ENCODE measurements around the gene YBX2. TPM values are rescaled to one million over a fixed set of nuclear protein-coding genes. Genes with fewer than 3 reads are reported as not detected.

The YBX2 gene
- total RNA-seq, 1 donor from 2014 or later = 0.33 TPM

GRCh38 chr17:7314719-7315569 lies 20.5 kb upstream of the YBX2 start, which contains the start of gene GPS2:
TSS of gene GPS2 (minus strand) at chr17:7315360. CDS start at chr17:7315052, 308 bp downstream.
- intact Hi-C loops (cut with micrococcal nuclease) = loop anchor here (2.0 kb wide), 2 partner anchors 14 to 72 kb away; partner anchors contain the start of genes GABARAP and NEURL4
- no peaks in the 10 kb centered on the region for H3K9me3 Mint-ChIP-seq
- peak within 1 kb of the TSS; percentile 85 for H3K4me3 Mint-ChIP-seq
- H3K4me1 Mint-ChIP-seq = peaks cover 45% of the 10 kb centered on the region
- DNase-seq = peak; percentile 99
- peak within 1 kb of the TSS; percentile 96 for H3K27ac Mint-ChIP-seq
- peaks cover 58% of the 10 kb centered on the region for H3K36me3 Mint-ChIP-seq (ENCODE audit: low read depth)
- no peaks in the 10 kb centered on the region for H3K27me3 Mint-ChIP-seq

- intact Hi-C loops (cut with micrococcal nuclease) = loop anchor here (2.0 kb wide), 2 partner anchors 15 to 71 kb away; partner anchors contain the start of genes GABARAP and NEURL4
- peak overlapping the region; percentile 83 for H3K27ac Mint-ChIP-seq
- H3K27me3 Mint-ChIP-seq = no peaks in the 10 kb centered on the region
- no peaks in the 10 kb centered on the region for H3K9me3 Mint-ChIP-seq
- peak overlapping the region; percentile 85 for H3K4me3 Mint-ChIP-seq
- peaks cover 67% of the 10 kb centered on the region for H3K36me3 Mint-ChIP-seq (ENCODE audit: low read depth)
- peaks cover 53% of the 10 kb centered on the region for H3K4me1 Mint-ChIP-seq
- DNase-seq = peak; percentile 67
Observed at GRCh38 chr17:7313890-7314718, 19.7 kb upstream of the YBX2 start.

GRCh38 chr17:7313088-7313889 lies 18.9 kb upstream of the YBX2 start:
- peak overlapping the region; percentile 83 for H3K27ac Mint-ChIP-seq
- intact Hi-C loops (cut with micrococcal nuclease) = no loop called here

GRCh38 chr17:7312432-7313087 lies 18.1 kb upstream of the YBX2 start:
- no peak for DNase-seq
- Mint-ChIP-seq H3K4me1 (peaks cover 57% of the 10 kb centered on the region), H3K27me3 (no peaks in the 10 kb centered on the region), H3K27ac (peak overlapping the region; percentile 83), H3K36me3 (ENCODE audit: low read depth) (peaks cover 66% of the 10 kb centered on the region), H3K4me3 (peak overlapping the region; percentile 85), H3K9me3 (no peaks in the 10 kb centered on the region)
- intact Hi-C loops (cut with micrococcal nuclease) = no loop called here

More at GRCh38 chr17:7313088-7313889, 18.9 kb upstream of the YBX2 start:
- DNase-seq = peak; percentile 69
- H3K4me1 Mint-ChIP-seq = peaks cover 57% of the 10 kb centered on the region
- peaks cover 70% of the 10 kb centered on the region for H3K36me3 Mint-ChIP-seq (ENCODE audit: low read depth)
- no peaks in the 10 kb centered on the region for H3K27me3 Mint-ChIP-seq
- H3K4me3 Mint-ChIP-seq = peak overlapping the region; percentile 85
- no peaks in the 10 kb centered on the region for H3K9me3 Mint-ChIP-seq

- intact Hi-C loops (cut with micrococcal nuclease) = no loop called here
- peaks cover 65% of the 10 kb centered on the region for H3K4me1 Mint-ChIP-seq
- H3K4me3 Mint-ChIP-seq = peak overlapping the region; percentile 90
- no peaks in the 10 kb centered on the region for H3K9me3 Mint-ChIP-seq
- no peak for DNase-seq
- H3K27ac Mint-ChIP-seq = no peak overlapping the region
- H3K27me3 Mint-ChIP-seq = peaks cover 5% of the 10 kb centered on the region
- peaks cover 66% of the 10 kb centered on the region for H3K36me3 Mint-ChIP-seq (ENCODE audit: low read depth)
Observed at GRCh38 chr17:7311110-7311705, 16.8 kb upstream of the YBX2 start.

GRCh38 chr17:7309628-7310027 lies 15.2 kb upstream of the YBX2 start:
- peaks cover 5% of the 10 kb centered on the region for H3K27me3 Mint-ChIP-seq
- H3K4me1 Mint-ChIP-seq = peaks cover 63% of the 10 kb centered on the region
- peaks cover 61% of the 10 kb centered on the region for H3K36me3 Mint-ChIP-seq (ENCODE audit: low read depth)
- no peaks in the 10 kb centered on the region for H3K9me3 Mint-ChIP-seq
- DNase-seq = no peak
- intact Hi-C loops (cut with micrococcal nuclease) = loop anchor here (1.0 to 5.0 kb wide), 4 partner anchors 42 to 533 kb away; partner anchors contain the start of genes CD68 and SLC16A13
- peak overlapping the region; percentile 98 for H3K27ac Mint-ChIP-seq
- H3K4me3 Mint-ChIP-seq = peak overlapping the region; percentile 90

GRCh38 chr17:7308625-7309433 lies 14.4 kb upstream of the YBX2 start:
- Mint-ChIP-seq H3K4me1 (peaks cover 55% of the 10 kb centered on the region), H3K9me3 (no peaks in the 10 kb centered on the region), H3K27me3 (peaks cover 5% of the 10 kb centered on the region), H3K4me3 (peak overlapping the region; percentile 90), H3K36me3 (ENCODE audit: low read depth) (peaks cover 59% of the 10 kb centered on the region), H3K27ac (peak overlapping the region; percentile 98)
- intact Hi-C loops (cut with micrococcal nuclease) = loop anchor here (1.0 to 5.0 kb wide), 5 partner anchors 20 to 534 kb away; partner anchors contain the start of genes CD68, NEURL4 and SLC16A13
- DNase-seq = peak; percentile 95

GRCh38 chr17:7307686-7308624 lies 13.5 kb upstream of the YBX2 start:
- H3K4me3 Mint-ChIP-seq = peak overlapping the region; percentile 90
- H3K9me3 Mint-ChIP-seq = no peaks in the 10 kb centered on the region
- peaks cover 51% of the 10 kb centered on the region for H3K36me3 Mint-ChIP-seq (ENCODE audit: low read depth)
- peaks cover 5% of the 10 kb centered on the region for H3K27me3 Mint-ChIP-seq
- intact Hi-C loops (cut with micrococcal nuclease) = loop anchor here (1.0 to 5.0 kb wide), 10 partner anchors 21 to 535 kb away; partner anchors contain the start of genes CD68, ELP5, NEURL4 and PHF23
- peak; percentile 85 for DNase-seq
- peak overlapping the region; percentile 99 for H3K27ac Mint-ChIP-seq
- peaks cover 46% of the 10 kb centered on the region for H3K4me1 Mint-ChIP-seq

- intact Hi-C loops (cut with micrococcal nuclease) = loop anchor here (1.0 to 5.0 kb wide), 7 partner anchors 26 to 379 kb away; partner anchors contain the start of genes ELP5, PHF23, POLR2A and SLC16A13
- H3K9me3 Mint-ChIP-seq = no peaks in the 10 kb centered on the region
- DNase-seq = peak; percentile 100
- H3K27ac Mint-ChIP-seq = peak within 1 kb of the TSS; percentile 99
- H3K36me3 Mint-ChIP-seq (ENCODE audit: low read depth) = peaks cover 42% of the 10 kb centered on the region
- peak within 1 kb of the TSS; percentile 90 for H3K4me3 Mint-ChIP-seq
- H3K27me3 Mint-ChIP-seq = peaks cover 5% of the 10 kb centered on the region
- peaks cover 40% of the 10 kb centered on the region for H3K4me1 Mint-ChIP-seq
Observed at GRCh38 chr17:7306911-7307685, 12.7 kb upstream of the YBX2 start, which contains the start of gene EIF5A. TSS of gene EIF5A (plus strand) at chr17:7307628. CDS start at chr17:7309636, 2,008 bp downstream.

GRCh38 chr17:7304179-7304578 lies 9.7 kb upstream of the YBX2 start:
- peaks cover 14% of the 10 kb centered on the region for H3K36me3 Mint-ChIP-seq (ENCODE audit: low read depth)
- no peak overlapping the region for H3K4me3 Mint-ChIP-seq
- intact Hi-C loops (cut with micrococcal nuclease) = no loop called here

More at GRCh38 chr17:7304179-7304578, 9.7 kb upstream of the YBX2 start:
- Mint-ChIP-seq H3K27me3 (peaks cover 17% of the 10 kb centered on the region), H3K27ac (no peak overlapping the region), H3K4me1 (peaks cover 15% of the 10 kb centered on the region), H3K9me3 (no peaks in the 10 kb centered on the region)
- no peak for DNase-seq
